MM.1S (cell line): ENCODE results near the gene CNNM4.

Experiments
- EZH2 ChIP-seq: fragments of 300-600 bp; sonication (generic); optimal IDR thresholded peaks from 2 replicates; pipeline ENCODE3; 2017; ENCODE audit warnings: low read depth, mild to moderate bottlenecking, antibody characterized with exemption, low read length, mixed read lengths
- TF ChIP-seq, protein P1 (sequence below): fragments of 300-600 bp; sonication (generic); IDR thresholded peaks from 2 replicates; pipeline ENCODE4 v1.5.1; 2016; ENCODE audit warnings: antibody characterized with exemption, low read length, mixed read lengths

GRCh38 chr2:96835830-96836229 lies 75.1 kb downstream of the CNNM4 start:
- TF ChIP-seq, protein P1, sequence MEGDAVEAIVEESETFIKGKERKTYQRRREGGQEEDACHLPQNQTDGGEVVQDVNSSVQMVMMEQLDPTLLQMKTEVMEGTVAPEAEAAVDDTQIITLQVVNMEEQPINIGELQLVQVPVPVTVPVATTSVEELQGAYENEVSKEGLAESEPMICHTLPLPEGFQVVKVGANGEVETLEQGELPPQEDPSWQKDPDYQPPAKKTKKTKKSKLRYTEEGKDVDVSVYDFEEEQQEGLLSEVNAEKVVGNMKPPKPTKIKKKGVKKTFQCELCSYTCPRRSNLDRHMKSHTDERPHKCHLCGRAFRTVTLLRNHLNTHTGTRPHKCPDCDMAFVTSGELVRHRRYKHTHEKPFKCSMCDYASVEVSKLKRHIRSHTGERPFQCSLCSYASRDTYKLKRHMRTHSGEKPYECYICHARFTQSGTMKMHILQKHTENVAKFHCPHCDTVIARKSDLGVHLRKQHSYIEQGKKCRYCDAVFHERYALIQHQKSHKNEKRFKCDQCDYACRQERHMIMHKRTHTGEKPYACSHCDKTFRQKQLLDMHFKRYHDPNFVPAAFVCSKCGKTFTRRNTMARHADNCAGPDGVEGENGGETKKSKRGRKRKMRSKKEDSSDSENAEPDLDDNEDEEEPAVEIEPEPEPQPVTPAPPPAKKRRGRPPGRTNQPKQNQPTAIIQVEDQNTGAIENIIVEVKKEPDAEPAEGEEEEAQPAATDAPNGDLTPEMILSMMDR = no peak
- TF ChIP-seq EZH2 = no peak
